HL-60 (cell line): ENCODE results near the gene DHX29.

Source experiments
- DNase-seq, 2 experiments: peaks; one replicate each; pipeline ENCODE4 v3.0.0-alpha.2; 2010 to 2020; ENCODE audit warnings: low read depth in 1 of 2, low spot score in 1 of 2
- H3K27ac ChIP-seq: fragments of 250-450 bp; sonication (Bioruptor Pico); replicated peaks from 2 replicates; pipeline ENCODE4 v1.5.1; 2020; ENCODE audit warnings: mild to moderate bottlenecking, moderate library complexity
- H3K27me3 ChIP-seq: fragments of 250-450 bp; sonication (Bioruptor Pico); 2 replicates; pipeline ENCODE4 v1.5.1; 2021; ENCODE audit warnings: mild to moderate bottlenecking, moderate library complexity; ENCODE audit not compliant: insufficient read depth, poor library complexity, severe bottlenecking
- H3K4me3 ChIP-seq: replicated peaks from 2 replicates; pipeline ENCODE4 v1.5.1; 2011; ENCODE audit warnings: mild to moderate bottlenecking, control low read depth, low read length; ENCODE audit not compliant: insufficient read depth
- GABPA ChIP-seq: IDR thresholded peaks from 2 replicates; pipeline ENCODE4 v1.6.1; 2012; ENCODE audit warnings: low read depth
- POLR2AphosphoS5 ChIP-seq: IDR thresholded peaks from 2 replicates; pipeline ENCODE4 v1.6.1; 2012; ENCODE audit warnings: low read depth
- SPI1 ChIP-seq: IDR thresholded peaks from 2 replicates; pipeline ENCODE4 v1.6.1; 2012; ENCODE audit warnings: low read depth, mild to moderate bottlenecking, borderline replicate concordance
- TF ChIP-seq, protein P1 (sequence below): IDR thresholded peaks from one replicate; pipeline ENCODE4 v1.5.1; 2011; ENCODE audit warnings: low read length, control low read depth, inconsistent platforms; ENCODE audit not compliant: insufficient read depth
- TF ChIP-seq, protein P2 (sequence below): IDR thresholded peaks from 2 replicates; pipeline ENCODE4 v1.6.1; 2012; ENCODE audit warnings: low read depth; ENCODE audit not compliant: insufficient replicate concordance

DHX29 gene

DNA sequence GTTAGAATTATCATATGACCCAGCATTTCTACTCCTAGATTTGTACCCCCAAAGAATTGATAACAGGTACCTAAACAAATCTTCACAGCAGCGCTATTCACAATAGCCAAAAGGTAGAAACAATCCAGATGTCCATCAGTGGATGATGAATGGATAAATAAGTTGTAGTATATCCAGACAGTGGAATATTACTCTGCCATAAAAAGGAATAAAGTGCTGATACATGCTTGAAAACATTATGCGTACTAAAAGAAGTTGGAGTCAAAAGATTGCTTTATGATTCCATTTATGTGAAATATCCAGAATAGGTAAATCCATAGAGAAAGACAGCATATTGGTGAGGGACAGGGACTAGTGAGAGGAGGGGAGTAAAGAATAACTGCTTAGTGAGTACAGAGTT is 26.3 kb upstream of the DHX29 start:
- no peaks in the 10 kb centered on the region for H3K27me3 ChIP-seq
- TF ChIP-seq POLR2AphosphoS5 (no peak), SPI1 (no peak), GABPA (no peak)
- TF ChIP-seq, protein P1, sequence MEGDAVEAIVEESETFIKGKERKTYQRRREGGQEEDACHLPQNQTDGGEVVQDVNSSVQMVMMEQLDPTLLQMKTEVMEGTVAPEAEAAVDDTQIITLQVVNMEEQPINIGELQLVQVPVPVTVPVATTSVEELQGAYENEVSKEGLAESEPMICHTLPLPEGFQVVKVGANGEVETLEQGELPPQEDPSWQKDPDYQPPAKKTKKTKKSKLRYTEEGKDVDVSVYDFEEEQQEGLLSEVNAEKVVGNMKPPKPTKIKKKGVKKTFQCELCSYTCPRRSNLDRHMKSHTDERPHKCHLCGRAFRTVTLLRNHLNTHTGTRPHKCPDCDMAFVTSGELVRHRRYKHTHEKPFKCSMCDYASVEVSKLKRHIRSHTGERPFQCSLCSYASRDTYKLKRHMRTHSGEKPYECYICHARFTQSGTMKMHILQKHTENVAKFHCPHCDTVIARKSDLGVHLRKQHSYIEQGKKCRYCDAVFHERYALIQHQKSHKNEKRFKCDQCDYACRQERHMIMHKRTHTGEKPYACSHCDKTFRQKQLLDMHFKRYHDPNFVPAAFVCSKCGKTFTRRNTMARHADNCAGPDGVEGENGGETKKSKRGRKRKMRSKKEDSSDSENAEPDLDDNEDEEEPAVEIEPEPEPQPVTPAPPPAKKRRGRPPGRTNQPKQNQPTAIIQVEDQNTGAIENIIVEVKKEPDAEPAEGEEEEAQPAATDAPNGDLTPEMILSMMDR, result no peak
- TF ChIP-seq, protein P2, sequence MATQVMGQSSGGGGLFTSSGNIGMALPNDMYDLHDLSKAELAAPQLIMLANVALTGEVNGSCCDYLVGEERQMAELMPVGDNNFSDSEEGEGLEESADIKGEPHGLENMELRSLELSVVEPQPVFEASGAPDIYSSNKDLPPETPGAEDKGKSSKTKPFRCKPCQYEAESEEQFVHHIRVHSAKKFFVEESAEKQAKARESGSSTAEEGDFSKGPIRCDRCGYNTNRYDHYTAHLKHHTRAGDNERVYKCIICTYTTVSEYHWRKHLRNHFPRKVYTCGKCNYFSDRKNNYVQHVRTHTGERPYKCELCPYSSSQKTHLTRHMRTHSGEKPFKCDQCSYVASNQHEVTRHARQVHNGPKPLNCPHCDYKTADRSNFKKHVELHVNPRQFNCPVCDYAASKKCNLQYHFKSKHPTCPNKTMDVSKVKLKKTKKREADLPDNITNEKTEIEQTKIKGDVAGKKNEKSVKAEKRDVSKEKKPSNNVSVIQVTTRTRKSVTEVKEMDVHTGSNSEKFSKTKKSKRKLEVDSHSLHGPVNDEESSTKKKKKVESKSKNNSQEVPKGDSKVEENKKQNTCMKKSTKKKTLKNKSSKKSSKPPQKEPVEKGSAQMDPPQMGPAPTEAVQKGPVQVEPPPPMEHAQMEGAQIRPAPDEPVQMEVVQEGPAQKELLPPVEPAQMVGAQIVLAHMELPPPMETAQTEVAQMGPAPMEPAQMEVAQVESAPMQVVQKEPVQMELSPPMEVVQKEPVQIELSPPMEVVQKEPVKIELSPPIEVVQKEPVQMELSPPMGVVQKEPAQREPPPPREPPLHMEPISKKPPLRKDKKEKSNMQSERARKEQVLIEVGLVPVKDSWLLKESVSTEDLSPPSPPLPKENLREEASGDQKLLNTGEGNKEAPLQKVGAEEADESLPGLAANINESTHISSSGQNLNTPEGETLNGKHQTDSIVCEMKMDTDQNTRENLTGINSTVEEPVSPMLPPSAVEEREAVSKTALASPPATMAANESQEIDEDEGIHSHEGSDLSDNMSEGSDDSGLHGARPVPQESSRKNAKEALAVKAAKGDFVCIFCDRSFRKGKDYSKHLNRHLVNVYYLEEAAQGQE, result no peak
- DNase-seq, result no peak
- no peak overlapping the region for H3K4me3 ChIP-seq
- no peak overlapping the region for H3K27ac ChIP-seq

DNA sequence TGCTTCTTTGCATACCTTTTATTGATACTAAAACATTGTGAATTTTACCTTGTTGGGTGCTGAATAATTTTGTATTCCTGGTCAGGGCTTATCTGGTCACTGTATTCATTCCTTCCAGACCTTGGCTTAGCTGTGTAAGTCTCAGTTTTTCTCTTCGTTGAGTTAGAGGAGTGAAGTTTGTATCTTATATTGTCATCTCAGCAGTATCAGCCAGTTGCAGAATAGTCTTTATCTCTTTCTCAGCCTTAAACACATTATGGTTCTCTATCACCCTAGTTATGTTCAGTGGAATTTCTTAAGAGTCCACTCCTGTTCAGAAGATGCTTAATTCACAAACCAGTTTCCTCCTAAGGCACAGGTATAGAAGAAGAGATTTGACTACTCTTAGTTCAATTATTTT is 25.5 kb upstream of the DHX29 start:
- DNase-seq, result no peak
- H3K27ac ChIP-seq, result no peak overlapping the region
- TF ChIP-seq, protein P2, result no peak
- TF ChIP-seq GABPA, result no peak
- H3K4me3 ChIP-seq, result no peak overlapping the region
- H3K27me3 ChIP-seq, result no peaks in the 10 kb centered on the region

DNA sequence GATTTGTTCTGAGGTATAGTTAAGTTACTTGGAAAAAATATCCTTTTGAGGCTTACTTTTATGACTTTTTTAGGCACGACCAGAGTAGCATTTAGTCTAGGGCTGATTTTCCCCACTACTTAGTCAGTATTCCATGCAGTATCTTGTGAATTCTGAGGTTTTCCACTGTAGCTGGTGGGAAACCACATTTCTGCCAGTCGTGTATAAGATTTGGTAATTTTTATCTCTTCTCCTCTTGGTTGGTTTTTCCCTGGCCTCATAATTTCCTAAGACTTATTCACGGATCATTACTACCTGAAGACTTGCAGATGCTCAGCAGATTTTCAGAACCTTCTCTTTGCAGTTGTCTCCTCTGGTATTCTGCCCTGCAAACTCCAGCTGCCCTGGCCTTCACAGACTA is 23.8 kb upstream of the DHX29 start:
- H3K4me3 ChIP-seq, result no peak overlapping the region
- TF ChIP-seq, protein P1, result no peak
- TF ChIP-seq SPI1, result no peak
- TF ChIP-seq GABPA, result no peak
- TF ChIP-seq, protein P2, result no peak
- no peak for TF ChIP-seq POLR2AphosphoS5
- H3K27ac ChIP-seq, result no peak overlapping the region
- no peak for DNase-seq
- H3K27me3 ChIP-seq, result no peaks in the 10 kb centered on the region

DNA sequence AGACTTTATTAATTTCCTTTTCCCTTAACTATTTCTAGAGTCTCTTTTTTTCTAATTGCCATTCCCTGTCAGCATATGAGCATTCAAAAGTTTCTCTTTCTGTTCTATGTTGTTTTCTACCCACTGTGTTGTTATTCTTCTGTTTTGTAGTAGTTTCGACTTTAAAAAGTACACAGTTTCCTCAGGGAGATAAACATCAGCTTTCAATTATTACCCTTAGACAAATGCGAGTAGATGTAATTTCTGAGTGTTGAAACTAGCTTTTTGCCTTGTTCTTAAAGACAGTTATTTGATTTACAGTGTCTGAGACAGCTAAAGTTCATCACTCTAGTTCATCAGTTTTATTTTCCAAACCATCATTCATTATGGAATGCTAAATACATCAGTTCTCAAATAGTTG is 19.8 kb upstream of the DHX29 start:
- TF ChIP-seq, protein P2, result no peak
- no peak for TF ChIP-seq SPI1
- no peak for TF ChIP-seq POLR2AphosphoS5
- TF ChIP-seq, protein P1, result no peak
- TF ChIP-seq GABPA, result no peak
- DNase-seq, result no peak
- no peak overlapping the region for H3K4me3 ChIP-seq

More for the DNA sequence above, 19.8 kb upstream of the DHX29 start:
- H3K27me3 ChIP-seq, result no peaks in the 10 kb centered on the region
- H3K27ac ChIP-seq, result no peak overlapping the region
